ENCODE data around the gene OR5AK2.
"Not testable (repeated sequence)": the region's sequence is repeated elsewhere in the genome, so short reads cannot be mapped to it uniquely, and the experiment has no call there.

GRCh38 chr11:56945526-56945925, 43.2 kb upstream of the OR5AK2 start:
- not testable (repeated sequence) for TF ChIP-seq CTCF (conservative IDR thresholded peaks at IDR 0.05); ZFX (IDR thresholded peaks at IDR 0.05)

Data from C4-2B (cell line).